Left lung (tissue), 10 donors: ENCODE data around the gene ALPK1. TPM values are rescaled to one million over a fixed set of nuclear protein-coding genes. Genes with fewer than 3 reads are reported as not detected.
A peak's percentile ranks its signal among the peaks of the same experiment; 100 is the strongest.
"Not testable (repeated sequence)": the region's sequence is repeated elsewhere in the genome, so short reads cannot be mapped to it uniquely, and the experiment has no call there.

Source experiments
- ATAC-seq: fragments of 200-7000 bp; cut with Tn5 transposase; one replicate; pipeline ENCODE4 v1.9.1; 2020; ENCODE audit warnings: moderate library complexity
- DNase-seq, 4 donors: peaks; one replicate each; pipeline ENCODE4 v3.0.0-alpha.2; 2013 to 2020
- H3K27ac ChIP-seq, 2 donors: fragments of 200-600 bp; sonication (generic) in 1 of 2; one replicate each; pipeline versions ENCODE4 v1.5.0 to v1.8.0; 2020 to 2021
- H3K27me3 ChIP-seq, 2 donors: fragments of 200-600 bp; sonication (generic) in 1 of 2; one replicate each; pipeline versions ENCODE4 v1.5.0 to v1.8.0; 2020 to 2021
- H3K36me3 ChIP-seq, 2 donors: fragments of 200-600 bp; sonication (generic) in 1 of 2; one replicate each; pipeline versions ENCODE4 v1.5.0 to v1.8.0; 2020 to 2021
- H3K4me1 ChIP-seq, 2 donors: fragments of 200-600 bp; one replicate each; pipeline ENCODE4 v1.8.0; 2021
- H3K4me3 ChIP-seq, 2 donors: fragments of 200-600 bp; sonication (generic) in 1 of 2; one replicate each; pipeline versions ENCODE4 v1.5.0 to v1.8.0; 2020 to 2021; ENCODE audit warnings: mild to moderate bottlenecking in 1 of 2
- H3K9me3 ChIP-seq, 2 donors: fragments of 200-600 bp; sonication (generic) in 1 of 2; one replicate each; pipeline versions ENCODE4 v1.5.0 to v1.8.0; 2020 to 2021
- CTCF ChIP-seq, 2 donors: fragments of 200-600 bp; sonication (generic) in 1 of 2; IDR thresholded peaks; one replicate each; pipeline versions ENCODE4 v1.5.0 to v1.8.0; 2021; ENCODE audit warnings: antibody characterized with exemption in 2 of 2
- intact Hi-C, 2 donors: fragments of 100-400 bp; cut with DNase I; formaldehyde crosslinking; loops; one replicate each; pipeline versions ENCODE4 v1.11.2 to v1.14.2; 2022
- polyA plus RNA-seq, 6 donors: library from polyadenylated mRNA; unstranded; fragments of 120-200 nt; gene quantifications; one replicate each; pipeline ENCODE4 v1.2.1, GENCODE V29; 2013; ENCODE audit not compliant: insufficient read length in 6 of 6
- total RNA-seq, 2 donors: library from RNA; stranded (reverse); fragmentation: NEBNext Ultra II Directional; extraction: Animal tissue kit (Norgen Biotek cat#: 25700); gene quantifications; one replicate each; pipeline ENCODE4 v1.2.1, GENCODE V29; 2021
- donor health status: DM: no; HTN: yes; CAD: no.
- donor health status: DM: no; HTN: no; CAD: no.

Gene ALPK1
- total and polyA plus RNA-seq, 8 donors, result 16.3 to 38.5 (median 22.1) TPM

- H3K4me1 ChIP-seq, result peaks cover 0 to 47% of the 10 kb centered on the region in 2 donors
- H3K9me3 ChIP-seq, result no peaks in the 10 kb centered on the region
- no peaks in the 10 kb centered on the region for H3K27me3 ChIP-seq
- no peak for DNase-seq
- H3K4me3 ChIP-seq, result no peak overlapping the region
- H3K27ac ChIP-seq, result peak overlapping the region in 1 of 2 donors; percentile 90
- no peak for ATAC-seq
- TF ChIP-seq CTCF (IDR thresholded peaks at IDR 0.05), result no peak
- intact Hi-C loops, result no loop called here
- no peaks in the 10 kb centered on the region for H3K36me3 ChIP-seq
Observed at GRCh38 chr4:112290341-112290740, 6.8 kb upstream of the ALPK1 start.

DNA sequence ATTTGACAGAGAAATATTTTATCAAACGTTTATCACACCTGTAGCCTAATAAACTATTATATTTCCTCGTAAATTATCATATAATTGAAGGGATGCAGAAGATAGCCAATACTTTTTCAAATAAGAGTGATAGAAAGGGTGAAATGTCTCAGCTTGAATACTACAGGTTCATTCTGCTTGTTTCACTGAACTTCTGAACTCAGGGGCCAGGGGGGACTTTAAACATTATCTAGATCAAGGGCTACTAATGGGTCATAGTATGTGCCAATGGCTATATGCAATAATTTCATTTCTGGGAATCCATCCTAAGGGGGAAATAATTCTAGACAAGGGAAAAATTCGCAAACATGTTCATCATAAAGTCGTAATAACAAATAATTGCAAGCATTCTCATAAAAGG, 2.6 kb downstream of the ALPK1 start:
- intact Hi-C loops, result no loop called here
- peaks cover 0 to 49% of the 10 kb centered on the region in 2 donors for H3K4me1 ChIP-seq
- H3K27me3 ChIP-seq, result no peaks in the 10 kb centered on the region
- no peak overlapping the region for H3K4me3 ChIP-seq
- no peak for TF ChIP-seq CTCF (IDR thresholded peaks at IDR 0.05)
- peak overlapping the region in 1 of 2 donors; percentile 20 for H3K27ac ChIP-seq
- no peak for ATAC-seq
- DNase-seq, result no peak
- H3K9me3 ChIP-seq, result no peaks in the 10 kb centered on the region
- no peaks in the 10 kb centered on the region for H3K36me3 ChIP-seq

- Histone ChIP-seq H3K4me3 (no peak overlapping the region), H3K4me1 (peaks cover 0 to 41% of the 10 kb centered on the region in 2 donors), H3K9me3 (no peaks in the 10 kb centered on the region), H3K36me3 (no peaks in the 10 kb centered on the region), H3K27ac (peak overlapping the region in 1 of 2 donors; percentile 78), H3K27me3 (no peaks in the 10 kb centered on the region)
- ATAC-seq (no peak), DNase-seq (no peak)
- intact Hi-C loops, result no loop called here
- TF ChIP-seq CTCF (IDR thresholded peaks at IDR 0.05), result no peak
Observed at GRCh38 chr4:112302320-112303274, 5.4 kb downstream of the ALPK1 start.

DNA sequence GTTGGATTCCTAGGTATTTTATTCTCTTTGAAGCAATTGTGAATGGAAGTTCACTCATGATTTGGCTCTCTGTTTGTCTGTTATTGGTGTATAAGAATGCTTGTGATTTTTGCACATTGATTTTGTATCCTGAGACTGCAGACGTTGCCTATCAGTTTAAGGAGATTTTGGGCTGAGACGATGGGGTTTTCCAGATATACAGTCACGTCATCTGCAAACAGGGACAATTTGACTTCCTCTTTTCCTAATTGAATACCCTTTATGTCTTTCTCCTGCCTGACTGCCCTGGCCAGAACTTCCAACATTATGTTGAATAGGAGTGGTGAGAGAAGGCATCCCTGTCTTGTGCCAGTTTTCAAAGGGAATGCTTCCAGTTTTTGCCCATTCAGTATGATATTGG, 8.3 kb downstream of the ALPK1 start:
- H3K27ac ChIP-seq, H3K9me3 ChIP-seq, intact Hi-C loops, ATAC-seq, DNase-seq, H3K27me3 ChIP-seq, H3K4me3 ChIP-seq, H3K36me3 ChIP-seq: not testable (repeated sequence)
- peaks cover 0 to 27% of the 10 kb centered on the region in 2 donors for H3K4me1 ChIP-seq

DNA sequence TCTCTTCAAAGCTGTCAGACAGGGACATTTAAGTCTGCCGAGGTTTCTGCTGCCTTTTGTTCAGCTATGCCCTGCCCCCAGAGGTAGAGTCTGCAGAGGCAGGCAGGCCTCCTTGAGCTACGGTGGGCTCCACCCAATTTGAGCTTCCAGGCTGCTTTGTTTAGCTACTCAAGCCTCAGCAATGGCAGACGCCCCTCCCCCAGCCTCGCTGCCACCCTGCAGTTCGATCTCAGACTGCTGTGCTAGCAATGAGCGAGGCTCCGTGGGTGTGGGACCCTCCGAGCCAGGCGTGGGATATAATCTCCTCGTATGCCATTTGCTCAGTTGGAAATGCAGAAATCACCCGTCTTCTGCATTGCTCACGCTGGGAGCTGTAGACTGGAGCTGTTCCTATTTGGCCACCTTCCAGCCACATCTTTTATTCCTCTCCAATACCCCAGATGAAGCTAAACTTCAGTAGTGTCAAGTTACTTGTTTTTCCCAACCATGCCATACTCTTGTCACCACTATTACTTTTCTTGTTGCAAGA, 12.2 kb downstream of the ALPK1 start:
- H3K4me3 ChIP-seq, H3K27me3 ChIP-seq, H3K27ac ChIP-seq, intact Hi-C loops, ATAC-seq, H3K9me3 ChIP-seq, H3K36me3 ChIP-seq: not testable (repeated sequence)
- DNase-seq, result peak in 2 of 4 donors; percentile 30 to 35
- peaks cover 0 to 33% of the 10 kb centered on the region in 2 donors for H3K4me1 ChIP-seq

- no peaks in the 10 kb centered on the region for H3K36me3 ChIP-seq
- ATAC-seq (no peak), DNase-seq (no peak)
- H3K27me3 ChIP-seq, result no peaks in the 10 kb centered on the region
- peaks cover 0 to 55% of the 10 kb centered on the region in 2 donors for H3K4me1 ChIP-seq
- intact Hi-C loops, result no loop called here
- no peaks in the 10 kb centered on the region for H3K9me3 ChIP-seq
- peak overlapping the region in 1 of 2 donors; percentile 84 for H3K27ac ChIP-seq
- no peak for TF ChIP-seq CTCF (IDR thresholded peaks at IDR 0.05)
- no peak overlapping the region for H3K4me3 ChIP-seq
Observed at GRCh38 chr4:112311516-112311915, 14.3 kb downstream of the ALPK1 start.
